ENCODE results near the gene VLDLR.
A peak's percentile ranks its signal among the peaks of the same experiment; 100 is the strongest.

The VLDLR gene

GRCh38 chr9:2597483-2597882 lies 24.1 kb upstream of the VLDLR start:
- no peak overlapping the region for H3K27ac ChIP-seq
- TF ChIP-seq CTCF (conservative IDR thresholded peaks at IDR 0.05) (no peak), ZFX (IDR thresholded peaks at IDR 0.05) (no peak)

DNA sequence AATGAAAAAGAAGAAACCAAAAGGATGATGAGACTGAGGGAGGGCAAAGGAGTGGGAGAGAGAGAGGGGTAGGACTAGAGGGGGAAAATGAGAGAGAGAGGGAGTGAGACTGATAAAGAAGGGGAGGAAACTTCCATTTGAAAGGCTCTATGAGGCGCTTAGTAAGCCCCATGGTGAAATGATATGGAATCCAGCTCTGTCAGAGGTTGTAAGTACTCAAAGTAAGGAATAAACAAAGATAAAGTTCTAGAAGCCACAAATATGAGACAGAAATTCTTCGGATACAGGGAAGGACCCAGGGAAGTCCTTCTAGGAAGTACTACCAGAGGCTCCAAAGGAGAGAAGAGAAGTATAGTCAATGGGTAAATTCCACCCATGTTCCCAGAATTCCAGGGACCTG lies 21.7 kb upstream of the VLDLR start:
- no peak overlapping the region for H3K27ac ChIP-seq
- TF ChIP-seq CTCF (conservative IDR thresholded peaks at IDR 0.05) (no peak), ZFX (IDR thresholded peaks at IDR 0.05) (no peak)

DNA sequence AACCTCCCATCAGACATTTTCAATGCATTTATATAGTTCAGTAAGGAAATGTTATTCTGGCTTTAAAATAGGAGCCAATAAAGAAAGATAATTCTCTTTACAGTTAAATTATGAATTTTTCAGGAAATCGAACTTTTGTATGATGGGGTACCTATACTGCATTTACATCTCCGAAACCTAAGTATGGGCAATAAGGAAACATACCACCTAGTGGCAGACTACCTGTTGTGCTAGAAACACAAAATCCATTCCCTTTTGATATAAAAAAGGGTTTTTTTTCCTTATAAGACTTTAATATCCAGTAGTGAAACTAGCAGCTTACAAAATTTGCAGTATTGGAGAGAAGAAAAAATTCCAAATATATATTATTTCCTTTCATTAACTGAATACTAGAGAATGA lies 21.3 kb upstream of the VLDLR start:
- no peak for TF ChIP-seq ZFX (IDR thresholded peaks at IDR 0.05)
- peak; percentile 37 for TF ChIP-seq CTCF (conservative IDR thresholded peaks at IDR 0.05)
- no peak overlapping the region for H3K27ac ChIP-seq

DNA sequence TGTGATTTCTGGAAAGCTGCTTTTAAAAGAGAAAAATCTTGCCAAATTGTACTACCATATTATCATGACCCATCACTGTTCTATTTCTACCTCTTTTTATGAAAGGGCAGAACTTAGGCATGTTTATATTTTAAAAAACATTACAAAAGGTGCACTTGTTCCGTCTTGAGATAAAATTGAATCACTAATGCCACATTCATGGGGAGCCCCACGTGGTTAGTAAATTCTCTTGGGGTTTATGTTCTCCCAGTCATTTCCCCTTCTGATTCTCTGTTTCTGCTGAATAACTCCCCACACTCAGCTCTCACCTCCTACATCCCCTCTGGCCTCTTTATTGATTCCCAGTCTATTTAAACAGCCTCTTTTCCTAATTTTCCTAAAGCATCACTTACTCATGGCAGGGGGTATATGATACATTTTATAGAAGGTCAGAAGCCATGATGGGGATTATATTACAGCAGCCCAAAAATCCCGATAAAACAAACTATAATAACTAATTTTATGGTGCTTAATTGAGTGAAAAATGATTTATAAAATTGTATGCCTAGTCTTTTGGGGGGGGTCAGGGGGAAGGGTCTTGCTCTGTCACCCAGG lies 19.7 kb upstream of the VLDLR start:
- TF ChIP-seq CTCF (conservative IDR thresholded peaks at IDR 0.05) (no peak), ZFX (IDR thresholded peaks at IDR 0.05) (no peak)
- H3K27ac ChIP-seq = no peak overlapping the region

GRCh38 chr9:2602704-2603116 lies 18.9 kb upstream of the VLDLR start:
- TF ChIP-seq CTCF (conservative IDR thresholded peaks at IDR 0.05) (no peak), ZFX (IDR thresholded peaks at IDR 0.05) (no peak)
- no peak overlapping the region for H3K27ac ChIP-seq

DNA sequence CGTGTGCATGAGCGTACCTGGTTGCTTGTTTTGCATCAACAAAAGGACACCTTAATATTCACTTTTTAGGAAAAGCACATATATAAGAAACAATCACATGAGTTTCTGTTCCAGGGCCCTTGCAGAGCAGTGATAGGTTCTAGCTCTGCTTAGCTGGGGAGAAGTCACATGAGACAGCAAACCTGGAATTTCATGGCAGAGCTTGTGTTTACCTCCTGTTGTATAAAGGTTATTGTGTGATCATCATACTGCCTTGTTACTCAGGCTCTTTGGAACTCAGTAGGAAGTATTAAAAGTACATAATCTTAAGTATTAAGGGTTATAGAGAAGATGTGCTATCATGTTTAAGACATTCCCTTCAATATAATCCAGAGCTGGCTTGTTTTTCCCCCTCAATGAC lies 18.0 kb upstream of the VLDLR start:
- H3K27ac ChIP-seq = no peak overlapping the region
- TF ChIP-seq ZFX (IDR thresholded peaks at IDR 0.05) (no peak), CTCF (conservative IDR thresholded peaks at IDR 0.05) (no peak)

GRCh38 chr9:2605246-2605645 lies 16.3 kb upstream of the VLDLR start:
- no peak for TF ChIP-seq CTCF (conservative IDR thresholded peaks at IDR 0.05)
- H3K27ac ChIP-seq = no peak overlapping the region
